ENCODE measurements around the gene CDCA8. TPM values are rescaled to one million over a fixed set of nuclear protein-coding genes. Genes with fewer than 3 reads are reported as not detected.

The CDCA8 gene
- total RNA-seq, 1 experiment from 2014 or later: 48.5 TPM

DNA sequence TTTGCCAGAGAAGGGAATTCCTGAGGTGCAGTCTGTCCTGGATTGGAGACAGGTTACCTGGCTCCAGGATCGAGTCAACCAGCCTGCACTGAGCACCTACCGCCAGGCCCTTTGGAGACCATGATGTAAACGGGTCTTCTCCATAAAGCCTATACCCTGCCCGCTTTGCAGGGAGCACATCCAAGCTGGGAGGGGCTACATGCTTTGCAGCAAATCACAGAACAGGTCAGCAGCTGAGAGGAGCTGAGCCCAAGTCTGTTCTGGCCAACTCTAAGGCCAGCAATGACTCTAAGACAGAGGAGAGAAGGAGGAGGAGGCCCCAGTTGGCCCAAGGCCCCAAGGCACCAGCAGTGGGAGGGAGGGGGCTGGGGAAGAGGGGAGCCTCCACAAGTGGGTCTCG, 42.1 kb upstream of the CDCA8 start:
- peaks cover 3% of the 10 kb centered on the region for H3K23me2 ChIP-seq (ENCODE audit: insufficient read length, low read depth, low read length, poor library complexity, severe bottlenecking)
- H3K23ac ChIP-seq (ENCODE audit: insufficient read length, low read depth, low read length): no peak overlapping the region
- H3K27ac Mint-ChIP-seq: no peak overlapping the region; a peak in 1 of 7 replicates
- no peaks in the 10 kb centered on the region for H3K9me3 Mint-ChIP-seq
- H2BK15ac ChIP-seq (ENCODE audit: low read depth, low read length): no peak overlapping the region
- H3K36me3 Mint-ChIP-seq (ENCODE audit: insufficient read depth in 1 of 3, low read depth in 3 of 3): no peaks in the 10 kb centered on the region
- no peak overlapping the region for H3K9ac ChIP-seq (ENCODE audit: extremely low read depth, insufficient read length, low read length)
- H3T11ph ChIP-seq (ENCODE audit: low read length): no peak overlapping the region
- no peaks in the 10 kb centered on the region for H3K79me1 ChIP-seq (ENCODE audit: insufficient read depth, low read depth, low read length, poor library complexity, severe bottlenecking)
- no peaks in the 10 kb centered on the region for H4K20me1 ChIP-seq (ENCODE audit: control insufficient read depth, insufficient read depth, insufficient read length)
- no peak overlapping the region for H3K56ac ChIP-seq (ENCODE audit: insufficient read length, low read depth, low read length)
- H4K91ac ChIP-seq (ENCODE audit: insufficient read length, low read depth, low read length): no peak overlapping the region
- H2AFZ ChIP-seq (ENCODE audit: low read length): no peak overlapping the region
- H3K4me1 ChIP-seq (ENCODE audit: insufficient read depth, low read length): no peaks in the 10 kb centered on the region
- no peak overlapping the region; the same call in 1 of the 2 replicates for H3K14ac ChIP-seq (ENCODE audit: insufficient read depth, low read length)
- no peak overlapping the region for H2BK20ac ChIP-seq (ENCODE audit: low read depth, low read length, poor library complexity, severe bottlenecking)
- H2BK12ac ChIP-seq (ENCODE audit: insufficient read length, low read depth, low read length): no peak overlapping the region
- H3K4ac ChIP-seq (ENCODE audit: low read depth, low read length): no peak overlapping the region
- peaks cover 38% of the 10 kb centered on the region for H3K27me3 Mint-ChIP-seq (ENCODE audit: low read depth)
- H2BK120ac ChIP-seq (ENCODE audit: low read depth, low read length, poor library complexity, severe bottlenecking): no peak overlapping the region
- WGBS (ENCODE audit: extremely low coverage, insufficient read length, low lambda C conversion rate): no CpG with 5 or more reads among the region's 5 CpGs
- H2AK5ac ChIP-seq (ENCODE audit: insufficient read length, low read length): no peak overlapping the region
- no peaks in the 10 kb centered on the region for H3K9me3 ChIP-seq (ENCODE audit: control insufficient read depth, low read depth, low read length)
- TF ChIP-seq, protein P1, sequence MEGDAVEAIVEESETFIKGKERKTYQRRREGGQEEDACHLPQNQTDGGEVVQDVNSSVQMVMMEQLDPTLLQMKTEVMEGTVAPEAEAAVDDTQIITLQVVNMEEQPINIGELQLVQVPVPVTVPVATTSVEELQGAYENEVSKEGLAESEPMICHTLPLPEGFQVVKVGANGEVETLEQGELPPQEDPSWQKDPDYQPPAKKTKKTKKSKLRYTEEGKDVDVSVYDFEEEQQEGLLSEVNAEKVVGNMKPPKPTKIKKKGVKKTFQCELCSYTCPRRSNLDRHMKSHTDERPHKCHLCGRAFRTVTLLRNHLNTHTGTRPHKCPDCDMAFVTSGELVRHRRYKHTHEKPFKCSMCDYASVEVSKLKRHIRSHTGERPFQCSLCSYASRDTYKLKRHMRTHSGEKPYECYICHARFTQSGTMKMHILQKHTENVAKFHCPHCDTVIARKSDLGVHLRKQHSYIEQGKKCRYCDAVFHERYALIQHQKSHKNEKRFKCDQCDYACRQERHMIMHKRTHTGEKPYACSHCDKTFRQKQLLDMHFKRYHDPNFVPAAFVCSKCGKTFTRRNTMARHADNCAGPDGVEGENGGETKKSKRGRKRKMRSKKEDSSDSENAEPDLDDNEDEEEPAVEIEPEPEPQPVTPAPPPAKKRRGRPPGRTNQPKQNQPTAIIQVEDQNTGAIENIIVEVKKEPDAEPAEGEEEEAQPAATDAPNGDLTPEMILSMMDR (conservative IDR thresholded peaks at IDR 0.05): no peak
- H3K4me2 ChIP-seq (ENCODE audit: insufficient read depth, insufficient read length, low read length): no peak overlapping the region
- H4K8ac ChIP-seq (replicated peaks; ENCODE audit: insufficient read length, low read depth, low read length): no peak overlapping the region
- H3K18ac ChIP-seq (ENCODE audit: insufficient read length, low read depth, low read length): no peak overlapping the region
- no peak overlapping the region for H3K4me3 Mint-ChIP-seq
- H3K27ac ChIP-seq (ENCODE audit: insufficient read length, low read depth, low read length): no peak overlapping the region
- H3K27me3 ChIP-seq (ENCODE audit: insufficient read depth, low read length): no peaks in the 10 kb centered on the region; the same call in 1 of the 2 replicates
- H3K79me2 ChIP-seq (ENCODE audit: insufficient read depth, low read length): no peaks in the 10 kb centered on the region
- H3K4me1 Mint-ChIP-seq: peaks cover 0 to 6% of the 10 kb centered on the region in 2 experiments; a peak in 2 of 4 replicates
- H4K5ac ChIP-seq (ENCODE audit: insufficient read length, low read depth, low read length): no peak overlapping the region
- no peak for DNase-seq
- H2BK5ac ChIP-seq (ENCODE audit: insufficient read length, low read length): no peak overlapping the region
